GM19455 (cell line): Measurements from ENCODE around the gene LAMC1.

ENCODE experiments used
- ATAC-seq: cut with Tn5 transposase; IDR thresholded peaks from one replicate; pipeline ENCODE4 v1.9.1; 2021; ENCODE audit not compliant: unreplicated experiment

LAMC1 gene

DNA sequence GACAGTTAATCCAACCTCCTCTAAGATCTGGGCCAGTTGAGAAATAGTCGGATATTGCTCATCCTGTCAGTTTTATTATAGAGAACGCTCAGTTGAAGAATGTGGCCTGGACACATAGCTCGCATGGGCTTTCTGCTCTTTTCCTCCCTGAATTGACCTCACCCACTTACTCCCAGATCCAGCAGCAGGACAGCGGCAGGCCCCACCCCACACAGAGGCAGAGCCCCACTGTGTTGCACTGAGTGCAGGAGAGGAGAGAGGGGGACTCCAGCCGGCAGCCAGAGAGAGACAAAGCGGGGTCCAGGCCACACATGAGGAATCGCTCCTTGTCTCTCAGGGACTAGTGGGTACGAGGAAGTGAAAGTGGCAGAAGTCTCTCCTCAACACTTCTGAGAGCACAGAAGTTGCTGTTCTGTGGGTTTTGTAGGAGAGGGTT lies 78.6 kb downstream of the LAMC1 start:
- ATAC-seq = no peak

GRCh38 chr1:183103147-183103546 lies 79.9 kb downstream of the LAMC1 start:
- no peak for ATAC-seq

DNA sequence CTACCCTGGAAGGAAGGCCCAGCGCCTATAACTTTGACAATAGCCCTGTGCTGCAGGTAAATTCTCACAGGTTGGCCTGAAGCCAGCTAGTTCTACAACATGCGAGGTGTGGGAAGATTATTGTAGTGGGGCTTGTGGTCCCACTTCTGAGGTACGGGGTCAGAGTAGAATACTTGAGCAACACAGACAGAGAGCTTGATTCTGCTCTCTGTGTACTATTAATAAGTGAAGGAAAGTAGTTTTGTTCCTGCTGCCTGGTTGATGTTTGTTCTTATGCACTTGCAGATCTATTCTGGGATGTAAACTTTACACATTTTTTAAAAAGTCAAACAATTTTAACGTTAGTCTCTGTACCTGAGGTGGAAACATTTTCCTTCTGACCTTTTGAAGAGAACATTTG lies 80.4 kb downstream of the LAMC1 start:
- ATAC-seq = no peak

DNA sequence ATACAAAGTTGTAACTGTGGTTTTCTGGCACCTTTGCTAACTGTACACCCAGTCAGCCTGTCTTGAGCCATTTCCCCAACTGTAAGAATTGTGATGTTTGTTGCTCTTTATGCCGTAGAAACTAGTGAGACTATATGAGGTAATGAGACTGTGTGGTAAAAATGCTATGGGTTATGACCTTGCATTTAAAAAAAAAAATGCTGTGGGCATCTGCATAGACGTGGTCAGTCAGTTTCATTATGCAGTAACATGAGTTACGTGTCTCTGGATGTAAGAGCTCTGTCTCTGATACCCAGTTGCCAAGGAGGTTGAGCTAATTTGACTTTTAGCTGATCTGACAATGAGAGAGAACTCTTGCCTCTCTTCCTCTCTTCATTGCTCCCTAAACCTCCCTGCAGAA lies 82.2 kb downstream of the LAMC1 start:
- ATAC-seq = no peak

DNA sequence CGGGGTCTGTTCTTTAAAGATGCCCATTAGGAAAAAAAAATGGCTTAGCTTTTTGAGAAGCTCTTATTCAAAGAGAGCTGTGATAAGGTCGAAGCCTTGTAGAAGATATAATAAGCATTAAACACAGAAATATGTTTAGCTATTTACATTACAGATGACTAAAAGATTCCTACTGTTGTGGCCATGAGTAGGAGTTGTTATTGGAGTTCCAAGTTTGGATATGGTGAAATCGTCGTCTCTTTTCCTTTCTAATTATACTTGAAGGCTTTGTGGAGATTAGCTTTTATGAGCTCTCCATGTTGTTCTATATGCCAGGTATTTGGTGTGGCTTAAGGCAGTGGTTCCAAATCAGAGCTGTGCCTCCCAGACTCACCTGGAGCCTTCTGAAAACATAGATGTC lies 82.9 kb downstream of the LAMC1 start:
- no peak for ATAC-seq

- ATAC-seq = no peak
Measured at GRCh38 chr1:183106746-183107145, 83.5 kb downstream of the LAMC1 start.

- ATAC-seq = no peak
Measured at GRCh38 chr1:183110326-183110880, 87.2 kb downstream of the LAMC1 start.

GRCh38 chr1:183114441-183114840 lies 91.2 kb downstream of the LAMC1 start:
- ATAC-seq = no peak

DNA sequence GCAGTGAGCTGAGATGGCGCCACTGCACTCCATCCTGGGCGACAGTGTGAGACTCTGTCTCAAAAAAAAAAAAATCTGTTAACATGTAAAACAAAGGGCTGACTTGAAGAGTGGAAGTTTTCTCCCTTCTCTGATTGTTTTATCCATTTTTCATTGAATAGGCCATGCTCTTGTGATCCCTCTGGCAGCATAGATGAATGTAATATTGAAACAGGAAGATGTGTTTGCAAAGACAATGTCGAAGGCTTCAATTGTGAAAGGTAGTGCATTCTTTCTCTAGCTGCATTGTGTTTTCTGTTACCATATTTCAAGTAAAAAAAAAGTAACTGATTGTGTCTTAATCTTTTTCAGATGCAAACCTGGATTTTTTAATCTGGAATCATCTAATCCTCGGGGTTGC lies 93.2 kb downstream of the LAMC1 start:
- no peak for ATAC-seq

DNA sequence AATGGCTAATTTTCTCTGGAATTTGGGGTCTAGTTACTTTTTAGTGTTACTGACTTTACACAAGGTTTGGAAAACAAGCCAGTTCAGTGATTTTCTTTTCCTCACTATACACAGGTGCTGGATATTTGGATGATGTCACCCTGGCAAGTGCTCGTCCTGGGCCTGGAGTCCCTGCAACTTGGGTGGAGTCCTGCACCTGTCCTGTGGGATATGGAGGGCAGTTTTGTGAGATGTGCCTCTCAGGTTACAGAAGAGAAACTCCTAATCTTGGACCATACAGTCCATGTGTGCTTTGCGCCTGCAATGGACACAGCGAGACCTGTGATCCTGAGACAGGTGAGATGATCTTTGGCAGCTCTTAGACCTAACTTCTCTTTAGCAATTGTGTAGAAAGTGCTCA lies 98.4 kb downstream of the LAMC1 start:
- ATAC-seq = no peak

DNA sequence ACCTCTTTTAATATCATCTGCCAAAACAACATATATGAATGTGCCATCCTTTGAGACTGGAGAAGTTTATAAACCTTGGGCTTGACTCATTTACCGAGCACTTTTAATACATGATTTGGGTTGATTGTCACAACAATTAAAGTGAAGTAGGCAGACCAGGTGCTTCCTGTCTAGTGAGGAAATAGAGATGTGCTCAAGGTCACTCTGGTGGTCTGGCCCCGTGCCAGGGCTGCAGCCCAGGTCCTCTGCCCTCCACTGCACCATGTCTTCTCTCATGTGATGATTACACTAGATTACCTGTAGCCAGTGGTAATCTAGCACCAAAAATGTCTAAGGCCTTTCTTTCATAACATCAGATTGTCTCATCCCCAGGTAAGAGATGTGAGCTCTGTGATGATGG lies 101.0 kb downstream of the LAMC1 start:
- no peak for ATAC-seq

DNA sequence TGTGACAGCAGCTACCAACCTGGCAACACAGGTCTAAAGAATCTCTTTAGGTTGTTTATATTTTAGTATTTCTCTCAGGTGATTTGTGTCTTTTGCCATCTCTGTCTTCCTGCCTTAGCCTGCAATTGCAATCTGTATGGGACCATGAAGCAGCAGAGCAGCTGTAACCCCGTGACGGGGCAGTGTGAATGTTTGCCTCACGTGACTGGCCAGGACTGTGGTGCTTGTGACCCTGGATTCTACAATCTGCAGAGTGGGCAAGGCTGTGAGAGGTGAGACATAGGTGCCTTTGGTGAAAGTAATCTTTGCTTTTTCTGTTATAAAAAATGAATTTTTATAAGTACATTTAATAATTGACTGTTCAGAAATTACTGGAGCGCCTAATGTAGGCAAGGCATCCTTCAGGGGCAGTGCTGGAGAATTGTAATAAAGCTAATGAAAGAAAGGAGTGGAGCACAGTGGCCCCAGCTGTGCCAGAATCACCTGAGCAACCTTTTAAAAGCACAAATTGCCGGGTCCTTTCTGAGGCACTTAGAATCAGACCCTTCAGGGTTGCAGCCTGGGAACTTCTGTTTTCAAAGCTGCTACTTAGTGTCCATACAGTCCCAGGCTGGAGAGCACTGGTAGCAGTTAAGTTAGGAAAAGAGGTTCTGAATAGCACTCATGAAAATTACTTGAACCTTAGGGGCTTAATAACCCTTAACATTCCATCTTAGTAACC lies 102.2 kb downstream of the LAMC1 start:
- ATAC-seq = no peak

DNA sequence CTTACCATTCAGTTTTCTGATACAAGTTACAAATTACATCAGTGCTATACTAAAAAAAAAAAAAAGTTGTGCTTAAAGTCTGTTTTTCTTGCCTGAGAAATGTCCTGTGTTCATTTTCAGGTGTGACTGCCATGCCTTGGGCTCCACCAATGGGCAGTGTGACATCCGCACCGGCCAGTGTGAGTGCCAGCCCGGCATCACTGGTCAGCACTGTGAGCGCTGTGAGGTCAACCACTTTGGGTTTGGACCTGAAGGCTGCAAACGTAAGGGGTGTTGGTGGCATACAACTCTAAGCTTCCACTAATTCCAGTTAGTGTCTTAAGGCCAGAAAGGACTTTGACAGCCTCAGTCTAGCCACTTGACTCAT lies 102.8 kb downstream of the LAMC1 start:
- no peak for ATAC-seq

GRCh38 chr1:183126528-183126927 lies 103.3 kb downstream of the LAMC1 start:
- no peak for ATAC-seq

- no peak for ATAC-seq
Measured at GRCh38 chr1:183129921-183130690, 106.9 kb downstream of the LAMC1 start.

- ATAC-seq = no peak
Measured at GRCh38 chr1:183131166-183131565, 107.9 kb downstream of the LAMC1 start.

DNA sequence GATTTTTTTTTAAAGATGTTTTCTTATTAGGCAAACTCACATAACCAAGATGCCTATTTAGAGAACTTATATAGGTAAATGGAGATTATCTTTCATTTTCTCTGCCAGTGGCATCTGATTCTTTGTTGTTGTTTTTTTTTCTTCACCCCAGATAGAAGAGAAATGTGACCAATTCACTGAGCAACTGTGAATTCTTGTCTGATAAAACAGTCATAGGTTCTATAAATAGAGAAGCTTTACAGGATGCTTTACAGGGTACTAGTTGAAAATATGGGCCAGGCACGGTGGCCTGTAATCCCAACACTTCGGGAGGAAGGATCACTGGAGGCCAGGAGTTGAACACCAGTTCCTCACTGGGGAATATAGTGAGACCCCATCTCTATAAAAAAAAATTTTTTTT lies 112.1 kb downstream of the LAMC1 start:
- no peak for ATAC-seq

DNA sequence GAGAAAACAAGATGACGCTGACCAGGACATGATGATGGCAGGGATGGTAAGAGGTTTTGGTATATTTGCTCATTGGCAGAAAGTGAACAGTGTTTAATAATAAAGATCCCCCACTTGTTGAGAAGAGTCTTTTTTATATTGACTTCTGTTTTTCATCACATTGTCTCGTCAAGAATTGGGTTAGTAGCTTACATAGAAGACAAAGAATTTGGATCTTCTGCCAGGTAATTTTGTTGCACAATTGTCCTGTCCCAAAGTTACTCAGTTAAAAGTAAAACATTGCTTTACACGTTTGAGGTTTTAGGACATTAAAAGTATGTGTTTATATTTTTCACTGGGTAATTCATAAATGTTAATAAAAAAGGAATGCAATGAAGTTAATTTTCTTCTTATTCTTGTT lies 114.6 kb downstream of the LAMC1 start:
- no peak for ATAC-seq

- ATAC-seq = no peak
Measured at GRCh38 chr1:183138301-183138700, 115.1 kb downstream of the LAMC1 start.

- no peak for ATAC-seq
Measured at GRCh38 chr1:183139281-183139942, 116.2 kb downstream of the LAMC1 start.

GRCh38 chr1:183140633-183141032 lies 117.4 kb downstream of the LAMC1 start:
- no peak for ATAC-seq

DNA sequence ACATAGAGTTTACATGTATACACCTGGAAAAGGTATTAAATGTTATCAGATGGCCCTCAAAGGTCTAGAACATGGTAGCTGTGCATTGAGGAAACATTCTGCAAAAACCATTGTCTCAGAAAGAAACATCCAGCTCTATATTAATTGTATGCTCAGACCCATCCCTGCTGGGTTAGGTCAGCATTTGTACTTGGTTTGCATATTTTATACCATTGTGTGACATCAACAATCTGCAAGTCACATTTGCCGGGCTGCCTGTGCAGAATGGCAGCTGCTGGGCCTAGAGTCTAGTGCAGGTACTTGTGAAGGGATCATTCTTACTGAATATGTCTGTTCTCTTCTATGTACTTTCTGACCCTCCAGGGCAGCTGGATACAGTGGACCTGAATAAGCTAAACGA lies 119.0 kb downstream of the LAMC1 start:
- ATAC-seq = no peak
